Measurements from ENCODE around the gene NXPE2.

DNA sequence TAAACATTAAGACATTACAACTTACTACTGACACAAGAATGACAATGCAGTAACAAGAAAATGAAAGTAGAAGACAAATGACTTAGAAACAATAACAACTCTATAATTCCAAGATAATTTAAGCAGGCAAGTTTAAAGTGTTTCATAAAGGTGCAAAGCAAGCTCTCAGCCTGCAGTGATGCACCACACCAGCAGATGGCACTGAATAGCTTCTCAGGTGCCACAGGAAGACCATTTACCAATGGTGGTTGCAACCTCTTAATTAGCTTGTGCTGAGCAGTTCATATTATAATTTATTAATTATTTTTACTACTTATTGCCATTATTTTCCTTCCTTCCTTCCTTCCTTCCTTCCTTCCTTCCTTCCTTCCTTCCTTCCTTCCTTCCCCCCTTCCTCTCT is 60.6 kb downstream of the NXPE2 start:
- TF ChIP-seq, protein P1, sequence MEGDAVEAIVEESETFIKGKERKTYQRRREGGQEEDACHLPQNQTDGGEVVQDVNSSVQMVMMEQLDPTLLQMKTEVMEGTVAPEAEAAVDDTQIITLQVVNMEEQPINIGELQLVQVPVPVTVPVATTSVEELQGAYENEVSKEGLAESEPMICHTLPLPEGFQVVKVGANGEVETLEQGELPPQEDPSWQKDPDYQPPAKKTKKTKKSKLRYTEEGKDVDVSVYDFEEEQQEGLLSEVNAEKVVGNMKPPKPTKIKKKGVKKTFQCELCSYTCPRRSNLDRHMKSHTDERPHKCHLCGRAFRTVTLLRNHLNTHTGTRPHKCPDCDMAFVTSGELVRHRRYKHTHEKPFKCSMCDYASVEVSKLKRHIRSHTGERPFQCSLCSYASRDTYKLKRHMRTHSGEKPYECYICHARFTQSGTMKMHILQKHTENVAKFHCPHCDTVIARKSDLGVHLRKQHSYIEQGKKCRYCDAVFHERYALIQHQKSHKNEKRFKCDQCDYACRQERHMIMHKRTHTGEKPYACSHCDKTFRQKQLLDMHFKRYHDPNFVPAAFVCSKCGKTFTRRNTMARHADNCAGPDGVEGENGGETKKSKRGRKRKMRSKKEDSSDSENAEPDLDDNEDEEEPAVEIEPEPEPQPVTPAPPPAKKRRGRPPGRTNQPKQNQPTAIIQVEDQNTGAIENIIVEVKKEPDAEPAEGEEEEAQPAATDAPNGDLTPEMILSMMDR (IDR thresholded peaks at IDR 0.05) = peak in 1 of 3 experiments; percentile 46
- TF ChIP-seq POLR2A (IDR thresholded peaks at IDR 0.05) = no peak
